ENCODE measurements around the gene CENPX. TPM values are rescaled to one million over a fixed set of nuclear protein-coding genes. Genes with fewer than 3 reads are reported as not detected.

Gene CENPX
- total and polyA plus RNA-seq, 4 experiments from 2014 or later = 33.4 to 70.8 (median 36.7) TPM

- H3K4me3 ChIP-seq (ENCODE audit: low read length in 2 of 2) = no peak overlapping the region
- Mint-ChIP-seq H3K4me3 (no peak overlapping the region), H3K27me3 (no peaks in the 10 kb centered on the region), H3K36me3 (no peaks in the 10 kb centered on the region), H3K27ac (no peak overlapping the region), H3K4me1 (no peaks in the 10 kb centered on the region), H3K9me3 (no peaks in the 10 kb centered on the region)
- POLR2A ChIA-PET (ENCODE audit: partially characterized antibody) = interaction anchor here (0.6 kb wide), 1 partner anchor 12 kb away, joined by 3 read pairs; no protein-coding TSS in a partner anchor
- intact Hi-C loops (cut with micrococcal nuclease) = no loop called here
- H3K36me3 ChIP-seq (ENCODE audit: insufficient read depth, low read length) = no peaks in the 10 kb centered on the region
- no peaks in the 10 kb centered on the region for H3K27me3 ChIP-seq (ENCODE audit: insufficient read depth, low read length)
- DNase-seq = no peak
- no peaks in the 10 kb centered on the region for H3K4me1 ChIP-seq (ENCODE audit: insufficient read depth, low read length)
- CTCF ChIA-PET (ENCODE audit: partially characterized antibody) = interaction anchor here (1.4 kb wide), 1 partner anchor 52 kb away, joined by 4 read pairs; no protein-coding TSS in a partner anchor
- no peaks in the 10 kb centered on the region for H3K9me3 ChIP-seq (ENCODE audit: control insufficient read depth in 1 of 2, low read length in 2 of 2)
- H3K27ac ChIP-seq (ENCODE audit: low read depth, low read length) = no peak overlapping the region
These were observed 9.9 kb downstream of the CENPX start for GRCh38 chr17:82012640-82013295.

- Histone ChIP-seq H3K36me3 (ENCODE audit: insufficient read depth, low read length) (no peaks in the 10 kb centered on the region), H3K27ac (ENCODE audit: low read depth, low read length) (no peak overlapping the region), H3K27me3 (ENCODE audit: insufficient read depth, low read length) (no peaks in the 10 kb centered on the region), H3K4me1 (ENCODE audit: insufficient read depth, low read length) (no peaks in the 10 kb centered on the region), H3K9me3 (ENCODE audit: control insufficient read depth in 1 of 2, low read length in 2 of 2) (no peaks in the 10 kb centered on the region), H3K4me3 (ENCODE audit: low read length in 2 of 2) (no peak overlapping the region)
- DNase-seq = no peak
- no peak overlapping the region for H3K27ac Mint-ChIP-seq
- H3K4me3 Mint-ChIP-seq = no peak overlapping the region
- ChIA-PET POLR2A (ENCODE audit: partially characterized antibody) (interaction anchor here (0.6 kb wide), 1 partner anchor 13 kb away, joined by 3 read pairs; no protein-coding TSS in a partner anchor), CTCF (ENCODE audit: partially characterized antibody) (interaction anchor here (1.4 kb wide), 1 partner anchor 52 kb away, joined by 4 read pairs; no protein-coding TSS in a partner anchor)
- H3K9me3 Mint-ChIP-seq = no peaks in the 10 kb centered on the region
- H3K27me3 Mint-ChIP-seq = no peaks in the 10 kb centered on the region
- intact Hi-C loops (cut with micrococcal nuclease) = no loop called here
- no peaks in the 10 kb centered on the region for H3K4me1 Mint-ChIP-seq
- no peaks in the 10 kb centered on the region for H3K36me3 Mint-ChIP-seq
These were observed 10.4 kb downstream of the CENPX start for GRCh38 chr17:82012261-82012639.

GRCh38 chr17:82011617-82012187 is 11.0 kb downstream of the CENPX start:
- ChIA-PET POLR2A (ENCODE audit: partially characterized antibody) (no interaction called here), CTCF (ENCODE audit: partially characterized antibody) (interaction anchor here (1.2 kb wide), 1 partner anchor 52 kb away, joined by 3 read pairs; no protein-coding TSS in a partner anchor)
- DNase-seq = no peak
- H3K27me3 Mint-ChIP-seq = no peaks in the 10 kb centered on the region
- Histone ChIP-seq H3K27ac (ENCODE audit: low read depth, low read length) (no peak overlapping the region), H3K9me3 (ENCODE audit: control insufficient read depth in 1 of 2, low read length in 2 of 2) (no peaks in the 10 kb centered on the region), H3K4me1 (ENCODE audit: insufficient read depth, low read length) (no peaks in the 10 kb centered on the region), H3K4me3 (ENCODE audit: low read length in 2 of 2) (no peak overlapping the region), H3K27me3 (ENCODE audit: insufficient read depth, low read length) (no peaks in the 10 kb centered on the region), H3K36me3 (ENCODE audit: insufficient read depth, low read length) (no peaks in the 10 kb centered on the region)
- intact Hi-C loops (cut with micrococcal nuclease) = no loop called here
- no peaks in the 10 kb centered on the region for H3K9me3 Mint-ChIP-seq
- no peaks in the 10 kb centered on the region for H3K4me1 Mint-ChIP-seq
- H3K27ac Mint-ChIP-seq = no peak overlapping the region
- H3K36me3 Mint-ChIP-seq = no peaks in the 10 kb centered on the region
- H3K4me3 Mint-ChIP-seq = no peak overlapping the region

- H3K36me3 Mint-ChIP-seq = no peaks in the 10 kb centered on the region
- POLR2A ChIA-PET (ENCODE audit: partially characterized antibody) = no interaction called here
- CTCF ChIA-PET (ENCODE audit: partially characterized antibody) = interaction anchor here (1.2 kb wide), 1 partner anchor 52 kb away, joined by 3 read pairs; no protein-coding TSS in a partner anchor
These were observed 11.8 kb downstream of the CENPX start for GRCh38 chr17:82010575-82011525.

GRCh38 chr17:82009413-82009812 is 13.3 kb downstream of the CENPX start:
- ChIA-PET CTCF (ENCODE audit: partially characterized antibody) (interaction anchor here (1.0 kb wide), 1 partner anchor 10 kb away, joined by 3 read pairs; no protein-coding TSS in a partner anchor), POLR2A (ENCODE audit: partially characterized antibody) (no interaction called here)
- no peak for DNase-seq
- no peak overlapping the region for H3K27ac ChIP-seq (ENCODE audit: low read depth, low read length)
- H3K36me3 ChIP-seq (ENCODE audit: insufficient read depth, low read length) = no peaks in the 10 kb centered on the region
- no peaks in the 10 kb centered on the region for H3K9me3 Mint-ChIP-seq
- no peak overlapping the region for H3K4me3 ChIP-seq (ENCODE audit: low read length in 2 of 2)
- no peaks in the 10 kb centered on the region for H3K36me3 Mint-ChIP-seq
- no peaks in the 10 kb centered on the region for H3K4me1 ChIP-seq (ENCODE audit: insufficient read depth, low read length)
- H3K9me3 ChIP-seq (ENCODE audit: control insufficient read depth in 1 of 2, low read length in 2 of 2) = no peaks in the 10 kb centered on the region
- intact Hi-C loops (cut with micrococcal nuclease) = no loop called here
- no peak overlapping the region for H3K27ac Mint-ChIP-seq
- H3K4me3 Mint-ChIP-seq = no peak overlapping the region
- H3K27me3 ChIP-seq (ENCODE audit: insufficient read depth, low read length) = no peaks in the 10 kb centered on the region
- H3K27me3 Mint-ChIP-seq = no peaks in the 10 kb centered on the region
- H3K4me1 Mint-ChIP-seq = peaks cover 0 to 1% (median 0%) of the 10 kb centered on the region in 4 donors

More at GRCh38 chr17:82010575-82011525, 11.8 kb downstream of the CENPX start:
- Mint-ChIP-seq H3K4me3 (no peak overlapping the region), H3K27me3 (no peaks in the 10 kb centered on the region), H3K4me1 (peaks cover 0 to 1% (median 0%) of the 10 kb centered on the region in 4 donors), H3K27ac (no peak overlapping the region), H3K9me3 (no peaks in the 10 kb centered on the region)
- H3K27me3 ChIP-seq (ENCODE audit: insufficient read depth, low read length) = no peaks in the 10 kb centered on the region
- no peak overlapping the region for H3K4me3 ChIP-seq (ENCODE audit: low read length in 2 of 2)
- H3K4me1 ChIP-seq (ENCODE audit: insufficient read depth, low read length) = no peaks in the 10 kb centered on the region
- DNase-seq = no peak
- no peaks in the 10 kb centered on the region for H3K9me3 ChIP-seq (ENCODE audit: control insufficient read depth in 1 of 2, low read length in 2 of 2)
- no peaks in the 10 kb centered on the region for H3K36me3 ChIP-seq (ENCODE audit: insufficient read depth, low read length)
- intact Hi-C loops (cut with micrococcal nuclease) = no loop called here
- H3K27ac ChIP-seq (ENCODE audit: low read depth, low read length) = no peak overlapping the region

- H3K36me3 ChIP-seq (ENCODE audit: insufficient read depth, low read length) = no peaks in the 10 kb centered on the region
- intact Hi-C loops (cut with micrococcal nuclease) = no loop called here
- H3K9me3 Mint-ChIP-seq = no peaks in the 10 kb centered on the region
- H3K9me3 ChIP-seq (ENCODE audit: control insufficient read depth in 1 of 2, low read length in 2 of 2) = no peaks in the 10 kb centered on the region
- H3K27ac Mint-ChIP-seq = no peak overlapping the region
- CTCF ChIA-PET (ENCODE audit: partially characterized antibody) = interaction anchor here (1.0 kb wide), 1 partner anchor 10 kb away, joined by 3 read pairs; no protein-coding TSS in a partner anchor
- no peak overlapping the region for H3K27ac ChIP-seq (ENCODE audit: low read depth, low read length)
- POLR2A ChIA-PET (ENCODE audit: partially characterized antibody) = no interaction called here
- H3K4me3 ChIP-seq (ENCODE audit: low read length in 2 of 2) = no peak overlapping the region
- H3K27me3 Mint-ChIP-seq = no peaks in the 10 kb centered on the region
- H3K4me1 Mint-ChIP-seq = peaks cover 0 to 1% (median 0%) of the 10 kb centered on the region in 4 donors
- no peak overlapping the region for H3K4me3 Mint-ChIP-seq
- H3K27me3 ChIP-seq (ENCODE audit: insufficient read depth, low read length) = no peaks in the 10 kb centered on the region
- H3K4me1 ChIP-seq (ENCODE audit: insufficient read depth, low read length) = no peaks in the 10 kb centered on the region
- no peak for DNase-seq
- no peaks in the 10 kb centered on the region for H3K36me3 Mint-ChIP-seq
These were observed 13.7 kb downstream of the CENPX start for GRCh38 chr17:82008941-82009405.
